Measurements from ENCODE around the gene FCHSD2. TPM values are rescaled to one million over a fixed set of nuclear protein-coding genes. Genes with fewer than 3 reads are reported as not detected.
A peak's percentile ranks its signal among the peaks of the same experiment; 100 is the strongest.

The FCHSD2 gene
- total and polyA plus RNA-seq, 2 donors (not counting 1 experiment from before 2014, with no cell fraction given): 113 to 189 TPM

DNA sequence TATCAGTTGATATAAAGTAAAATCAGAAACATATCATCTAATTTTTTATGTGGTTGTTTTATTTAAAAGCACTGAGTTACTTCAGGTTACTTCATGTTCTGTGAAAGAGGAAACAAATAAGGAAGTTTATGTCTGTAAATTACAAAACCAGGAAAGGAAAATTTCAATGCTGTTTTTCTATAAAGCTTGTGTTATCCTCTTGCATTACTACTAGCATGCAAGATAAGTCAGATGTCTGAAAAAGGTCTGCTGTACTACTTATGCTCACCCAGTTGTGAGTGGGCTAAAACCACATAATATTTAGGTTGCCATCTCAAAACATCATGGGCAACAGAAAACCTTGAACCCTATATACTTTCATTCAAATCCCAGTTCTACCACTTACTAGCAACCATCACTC lies 206.4 kb downstream of the FCHSD2 start:
- Histone ChIP-seq H3K9ac (ENCODE audit: low read length) (peak overlapping the region; percentile 5), H3K4me1 (ENCODE audit: control insufficient read depth in 2 of 2, insufficient read depth in 2 of 2, low read length in 2 of 2) (peaks cover 17 to 24% of the 10 kb centered on the region in 2 donors), H3K9me3 (ENCODE audit: control extremely low read depth in 1 of 3, control insufficient read depth in 2 of 3, insufficient read depth in 1 of 3, low read length in 2 of 3) (no peaks in the 10 kb centered on the region), H2AFZ (ENCODE audit: insufficient read depth, low read depth, low read length, poor library complexity, severe bottlenecking) (no peak overlapping the region), H3K4me3 (ENCODE audit: control extremely low read depth in 1 of 5, extremely low read depth in 1 of 5, insufficient read depth in 1 of 5, low read depth in 2 of 5, low read length in 4 of 5) (no peak overlapping the region), H3K79me2 (ENCODE audit: control insufficient read depth, insufficient read depth, low read length) (peaks cover 87% of the 10 kb centered on the region), H3K36me3 (replicated peaks in 1 of 2; ENCODE audit: control extremely low read depth in 1 of 2, control insufficient read depth in 1 of 2, extremely low read depth in 1 of 2, insufficient read depth in 2 of 2, low read length in 1 of 2) (peaks cover 4 to 25% of the 10 kb centered on the region in 2 experiments), H4K20me1 (ENCODE audit: control insufficient read depth, insufficient read depth, low read length, poor library complexity, severe bottlenecking) (no peaks in the 10 kb centered on the region), H3K4me2 (replicated peaks; ENCODE audit: low read depth, low read length, poor library complexity, severe bottlenecking) (peak overlapping the region; percentile 49), H3K27me3 (replicated peaks in 1 of 4; ENCODE audit: control extremely low read depth in 1 of 4, control insufficient read depth in 3 of 4, insufficient read depth in 4 of 4, low read length in 3 of 4) (no peaks in the 10 kb centered on the region), H3K27ac (ENCODE audit: low read length in 2 of 2) (peak overlapping the region in 1 of 2 donors; percentile 70)
- ChIA-PET CTCF (interaction anchor here (0.8 to 3.9 kb wide), 3 partner anchors 9 to 242 kb away, joined by 3 to 13 read pairs (median 3); no protein-coding TSS in a partner anchor), POLR2A (no interaction called here)
- Mint-ChIP-seq H3K9me3 (ENCODE audit: insufficient read depth) (no peaks in the 10 kb centered on the region), H3K27ac (peak overlapping the region; percentile 85), H3K4me3 (peak overlapping the region; percentile 33), H3K27me3 (no peaks in the 10 kb centered on the region), H3K4me1 (peaks cover 50% of the 10 kb centered on the region)
- no peak for TF ChIP-seq EZH2 (IDR thresholded peaks at IDR 0.05; ENCODE audit: borderline replicate concordance, insufficient read depth, low read depth, low read length, poor library complexity, severe bottlenecking)
- TF ChIP-seq, protein P1, sequence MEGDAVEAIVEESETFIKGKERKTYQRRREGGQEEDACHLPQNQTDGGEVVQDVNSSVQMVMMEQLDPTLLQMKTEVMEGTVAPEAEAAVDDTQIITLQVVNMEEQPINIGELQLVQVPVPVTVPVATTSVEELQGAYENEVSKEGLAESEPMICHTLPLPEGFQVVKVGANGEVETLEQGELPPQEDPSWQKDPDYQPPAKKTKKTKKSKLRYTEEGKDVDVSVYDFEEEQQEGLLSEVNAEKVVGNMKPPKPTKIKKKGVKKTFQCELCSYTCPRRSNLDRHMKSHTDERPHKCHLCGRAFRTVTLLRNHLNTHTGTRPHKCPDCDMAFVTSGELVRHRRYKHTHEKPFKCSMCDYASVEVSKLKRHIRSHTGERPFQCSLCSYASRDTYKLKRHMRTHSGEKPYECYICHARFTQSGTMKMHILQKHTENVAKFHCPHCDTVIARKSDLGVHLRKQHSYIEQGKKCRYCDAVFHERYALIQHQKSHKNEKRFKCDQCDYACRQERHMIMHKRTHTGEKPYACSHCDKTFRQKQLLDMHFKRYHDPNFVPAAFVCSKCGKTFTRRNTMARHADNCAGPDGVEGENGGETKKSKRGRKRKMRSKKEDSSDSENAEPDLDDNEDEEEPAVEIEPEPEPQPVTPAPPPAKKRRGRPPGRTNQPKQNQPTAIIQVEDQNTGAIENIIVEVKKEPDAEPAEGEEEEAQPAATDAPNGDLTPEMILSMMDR (IDR thresholded peaks at IDR 0.05): no peak
- DNase-seq (no peak), ATAC-seq (ENCODE audit: low read depth) (no peak)
- intact Hi-C loops (cut with micrococcal nuclease): no loop called here

DNA sequence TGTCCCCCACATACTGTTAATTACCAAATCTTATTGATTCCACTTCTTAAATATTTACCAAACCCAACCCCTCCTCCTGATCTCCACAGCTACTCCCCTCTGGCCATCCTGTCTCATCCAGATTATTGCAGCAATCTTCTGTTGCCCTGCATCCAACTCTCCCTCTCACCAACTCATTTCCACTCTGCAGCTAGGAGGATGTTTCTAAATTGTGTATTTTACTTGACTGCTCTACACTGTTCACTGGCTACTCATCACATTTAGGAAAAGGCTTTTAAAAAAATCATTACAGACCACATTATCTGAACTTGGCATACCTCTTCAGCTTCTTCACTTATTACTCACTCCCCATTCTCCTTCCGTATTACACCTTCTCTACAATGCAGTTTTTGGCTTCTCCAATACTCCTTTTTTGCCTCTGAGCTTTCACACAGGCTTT lies 210.0 kb downstream of the FCHSD2 start:
- no peak overlapping the region for H3K9ac ChIP-seq (ENCODE audit: low read length)
- H3K36me3 ChIP-seq (replicated peaks in 1 of 2; ENCODE audit: control extremely low read depth in 1 of 2, control insufficient read depth in 1 of 2, extremely low read depth in 1 of 2, insufficient read depth in 2 of 2, low read length in 1 of 2): peaks cover 11 to 25% of the 10 kb centered on the region in 2 experiments
- Mint-ChIP-seq H3K27ac (no peak overlapping the region), H3K4me3 (no peak overlapping the region), H3K27me3 (no peaks in the 10 kb centered on the region), H3K4me1 (peaks cover 46% of the 10 kb centered on the region), H3K9me3 (ENCODE audit: insufficient read depth) (no peaks in the 10 kb centered on the region)
- peaks cover 2% of the 10 kb centered on the region for H4K20me1 ChIP-seq (ENCODE audit: control insufficient read depth, insufficient read depth, low read length, poor library complexity, severe bottlenecking)
- H3K9me3 ChIP-seq (ENCODE audit: control extremely low read depth in 1 of 3, control insufficient read depth in 2 of 3, insufficient read depth in 1 of 3, low read length in 2 of 3): no peaks in the 10 kb centered on the region
- no peak overlapping the region for H3K4me3 ChIP-seq (ENCODE audit: control extremely low read depth in 1 of 5, extremely low read depth in 1 of 5, insufficient read depth in 1 of 5, low read depth in 2 of 5, low read length in 4 of 5)
- CTCF ChIA-PET: no interaction called here
- H3K4me1 ChIP-seq (ENCODE audit: control insufficient read depth in 2 of 2, insufficient read depth in 2 of 2, low read length in 2 of 2): peaks cover 14 to 28% of the 10 kb centered on the region in 2 donors
- POLR2A ChIA-PET: no interaction called here
- intact Hi-C loops (cut with micrococcal nuclease): no loop called here
- H3K79me2 ChIP-seq (ENCODE audit: control insufficient read depth, insufficient read depth, low read length): peaks cover 86% of the 10 kb centered on the region
- no peaks in the 10 kb centered on the region for H3K27me3 ChIP-seq (replicated peaks in 1 of 4; ENCODE audit: control extremely low read depth in 1 of 4, control insufficient read depth in 3 of 4, insufficient read depth in 4 of 4, low read length in 3 of 4)
- WGBS (ENCODE audit: insufficient coverage): 95% methylated on average over 1 of the region's 1 CpG
- H3K27ac ChIP-seq (ENCODE audit: low read length in 2 of 2): peak overlapping the region in 1 of 2 donors; percentile 44
- H3K4me2 ChIP-seq (replicated peaks; ENCODE audit: low read depth, low read length, poor library complexity, severe bottlenecking): no peak overlapping the region
- no peak overlapping the region for H2AFZ ChIP-seq (ENCODE audit: insufficient read depth, low read depth, low read length, poor library complexity, severe bottlenecking)
- ATAC-seq (ENCODE audit: low read depth): no peak
- TF ChIP-seq EZH2 (IDR thresholded peaks at IDR 0.05; ENCODE audit: borderline replicate concordance, insufficient read depth, low read depth, low read length, poor library complexity, severe bottlenecking): no peak
- TF ChIP-seq, protein P1 (IDR thresholded peaks at IDR 0.05): no peak
- no peak for DNase-seq

All from B cell (primary cell).